B cell (primary cell): Measurements from ENCODE around the gene HOXA5. TPM values are rescaled to one million over a fixed set of nuclear protein-coding genes. Genes with fewer than 3 reads are reported as not detected.

ENCODE experiments used
- ATAC-seq: fragments of 200-7000 bp; cut with Tn5 transposase; one replicate; pipeline ENCODE4 v1.10.0; 2021; ENCODE audit warnings: low read depth, mild to moderate bottlenecking, moderate number of reproducible peaks, moderate library complexity
- CTCF ChIA-PET: fragments of 350-600 bp; sonication (Branson Sonifier 250); formaldehyde crosslinking; loops from one replicate; lab custom pipeline; 2021; ENCODE audit warnings: antibody characterized with exemption, inconsistent platforms; lab: Charles Lee
- POLR2A ChIA-PET: fragments of 350-600 bp; sonication (Branson Sonifier 250); formaldehyde crosslinking; loops from one replicate; lab custom pipeline; 2021; ENCODE audit warnings: antibody characterized with exemption; lab: Charles Lee
- DNase-seq: peaks from one replicate; pipeline ENCODE4 v3.0.0; 2013
- H2AFZ ChIP-seq: 2 replicates; pipeline ENCODE4 v1.6.1; 2012; ENCODE audit warnings: mild to moderate bottlenecking, low read depth, low read length; ENCODE audit not compliant: insufficient read depth, poor library complexity, severe bottlenecking
- H3K27ac ChIP-seq, 2 donors: 1 replicate in 1 of 2; 2 replicates in 1 of 2; pipeline ENCODE4 v1.5.1; 2012 to 2013; ENCODE audit warnings: low read length in 2 of 2, mild to moderate bottlenecking in 2 of 2, moderate library complexity in 1 of 2
- H3K27me3 ChIP-seq, 4 experiments: fragments of 200-600 bp in 1 of 4; sonication (generic) in 1 of 4; replicated peaks in 1 of 4; 1 replicate in 2 of 4; 2 replicates in 2 of 4; pipeline versions ENCODE4 v1.6.1 to v1.7.0; 2013 to 2016; ENCODE audit warnings: low read length in 3 of 4, mild to moderate bottlenecking in 2 of 4, mixed read lengths in 1 of 4, moderate library complexity in 1 of 4; ENCODE audit not compliant: insufficient read depth in 4 of 4, control insufficient read depth in 3 of 4; ENCODE audit errors: control extremely low read depth in 1 of 4
- H3K36me3 ChIP-seq, 2 experiments: replicated peaks in 1 of 2; 1 replicate in 1 of 2; 2 replicates in 1 of 2; pipeline versions ENCODE4 v1.6.1 to v1.7.1; 2013; ENCODE audit warnings: low read length in 1 of 2; ENCODE audit not compliant: insufficient read depth in 2 of 2, control insufficient read depth in 1 of 2; ENCODE audit errors: control extremely low read depth in 1 of 2, extremely low read depth in 1 of 2
- H3K4me1 ChIP-seq, 2 donors: fragments of 200-600 bp in 1 of 2; sonication (generic) in 1 of 2; 1 replicate in 1 of 2; 2 replicates in 1 of 2; pipeline versions ENCODE4 v1.5.1 to v1.6.1; 2013 to 2017; ENCODE audit warnings: low read length in 2 of 2; ENCODE audit not compliant: control insufficient read depth in 2 of 2, insufficient read depth in 2 of 2
- H3K4me2 ChIP-seq: replicated peaks from 2 replicates; pipeline ENCODE3; 2012; ENCODE audit warnings: mild to moderate bottlenecking, low read depth, low read length; ENCODE audit not compliant: poor library complexity, severe bottlenecking
- H3K4me3 ChIP-seq, 5 experiments: fragments of 200-600 bp in 1 of 5; sonication (generic) in 1 of 5; 1 replicate in 3 of 5; 2 replicates in 2 of 5; pipeline versions ENCODE4 v1.5.1 to v1.7.0; 2011 to 2016; ENCODE audit warnings: low read length in 4 of 5, mild to moderate bottlenecking in 4 of 5, low read depth in 2 of 5, control low read depth in 1 of 5, moderate library complexity in 1 of 5; ENCODE audit not compliant: insufficient read depth in 1 of 5; ENCODE audit errors: control extremely low read depth in 1 of 5, extremely low read depth in 1 of 5
- H3K79me2 ChIP-seq: fragments of 200-600 bp; sonication (generic); one replicate; pipeline ENCODE4 v1.6.0; 2016; ENCODE audit warnings: low read length; ENCODE audit not compliant: control insufficient read depth, insufficient read depth
- H3K9ac ChIP-seq: fragments of 200-600 bp; sonication (generic); 2 replicates; pipeline ENCODE4 v1.6.1; 2017; ENCODE audit warnings: mild to moderate bottlenecking, low read length, moderate library complexity
- H3K9me3 ChIP-seq, 3 donors: one replicate each; pipeline versions ENCODE4 v1.6.1 to v1.7.1; 2013; ENCODE audit warnings: low read length in 2 of 3; ENCODE audit not compliant: control insufficient read depth in 2 of 3, insufficient read depth in 1 of 3; ENCODE audit errors: control extremely low read depth in 1 of 3
- H4K20me1 ChIP-seq: 2 replicates; pipeline ENCODE4 v1.6.0; 2012; ENCODE audit warnings: mild to moderate bottlenecking, low read length; ENCODE audit not compliant: insufficient read depth, control insufficient read depth, poor library complexity, severe bottlenecking
- H3K27ac Mint-ChIP-seq: one replicate; pipeline ENCODE4 v1.8.0; 2021; ENCODE audit warnings: mixed read lengths
- H3K27me3 Mint-ChIP-seq: one replicate; pipeline ENCODE4 v1.8.0; 2021; ENCODE audit warnings: mixed read lengths
- H3K4me1 Mint-ChIP-seq: one replicate; pipeline ENCODE4 v1.8.0; 2021; ENCODE audit warnings: mixed read lengths
- H3K4me3 Mint-ChIP-seq: one replicate; pipeline ENCODE4 v1.8.0; 2021; ENCODE audit warnings: mixed read lengths
- H3K9me3 Mint-ChIP-seq: one replicate; pipeline ENCODE4 v1.8.0; 2022; ENCODE audit warnings: mixed read lengths; ENCODE audit not compliant: insufficient read depth
- CTCF ChIP-seq: fragments of 200-600 bp; IDR thresholded peaks from one replicate; pipeline ENCODE4 v1.8.0; 2022; ENCODE audit warnings: antibody characterized with exemption, mild to moderate bottlenecking
- EZH2 ChIP-seq: IDR thresholded peaks from 2 replicates; pipeline ENCODE4 v1.6.1; 2012; ENCODE audit warnings: borderline replicate concordance, low read depth, mild to moderate bottlenecking, moderate library complexity, low read length; ENCODE audit not compliant: insufficient read depth, poor library complexity, severe bottlenecking
- WGBS: methylation state at CpG from one replicate; pipeline ENCODE4 v1.1.5; 2013; ENCODE audit warnings: missing lambda C conversion rate; ENCODE audit not compliant: insufficient coverage; 5-methylcytosine and 5-hydroxymethylcytosine counted together
- intact Hi-C: fragments of 100-400 bp; cut with micrococcal nuclease; formaldehyde crosslinking; loops from one replicate; pipeline ENCODE4 v1.10.0; 2022
- polyA plus RNA-seq: library from polyadenylated mRNA; depleted of rRNA; stranded (reverse); fragments of >200 nt; gene quantifications from 2 replicates; pipeline ENCODE4 v1.2.3, GENCODE V29; 2012
- total RNA-seq, 2 donors: library from RNA; stranded (reverse); fragments of 120-200 nt in 1 of 2; gene quantifications; 1 replicate in 1 of 2; 2 replicates in 1 of 2; pipeline versions ENCODE4 v1.2.3 to v1.2.4, GENCODE V29; 2013 to 2022

Gene HOXA5
- total and polyA plus RNA-seq, 2 donors (not counting 1 experiment from before 2014, with no cell fraction given): not detected

- CTCF ChIA-PET: interaction anchor here (1.5 kb wide), 1 partner anchor 32 kb away, joined by 6 read pairs; no protein-coding TSS in a partner anchor
- Histone ChIP-seq H3K4me3 (no peak overlapping the region), H4K20me1 (peaks cover 10% of the 10 kb centered on the region), H2AFZ (no peak overlapping the region), H3K36me3 (no peaks in the 10 kb centered on the region), H3K79me2 (no peaks in the 10 kb centered on the region), H3K27me3 (peaks cover 0 to 98% (median 84%) of the 10 kb centered on the region in 4 experiments), H3K4me2 (no peak overlapping the region), H3K9ac (no peak overlapping the region), H3K27ac (no peak overlapping the region), H3K4me1 (peaks cover 33 to 56% of the 10 kb centered on the region in 2 donors), H3K9me3 (peaks cover 0 to 81% (median 18%) of the 10 kb centered on the region in 3 donors)
- Mint-ChIP-seq H3K27me3 (peaks cover 64% of the 10 kb centered on the region), H3K4me1 (peaks cover 20% of the 10 kb centered on the region), H3K27ac (peak overlapping the region; percentile 84), H3K9me3 (no peaks in the 10 kb centered on the region), H3K4me3 (no peak overlapping the region)
- intact Hi-C loops: loop anchor here (10.0 kb wide), 2 partner anchors 892 to 972 kb away; no protein-coding TSS in a partner anchor
- DNase-seq (peak; percentile 37), ATAC-seq (no peak)
- TF ChIP-seq EZH2 (peak; percentile 89), CTCF (no peak)
- 9% methylated on average over 39 of the region's 50 CpGs for WGBS
- POLR2A ChIA-PET: no interaction called here
Observed at GRCh38 chr7:27166531-27167505, 23.3 kb upstream of the HOXA5 start.
